RWPE1 (cell line): ENCODE measurements around the gene ANKRD39.

ENCODE experiments used
- CTCF ChIA-PET: fragments of 350-600 bp; sonication (Branson Sonifier 250); formaldehyde crosslinking; extraction: SDS; loops from one replicate; lab custom pipeline; 2021; lab: Yijun Ruan, JAX
- POLR2A ChIA-PET: fragments of 400-600 bp; formaldehyde crosslinking; extraction: SDS; loops from one replicate; lab custom pipeline; 2020; ENCODE audit warnings: antibody characterized with exemption; ENCODE audit not compliant: low non-redundant PET; lab: Yijun Ruan, JAX
- DNase-seq: peaks from one replicate; pipeline ENCODE4 v3.0.0; 2012; ENCODE audit warnings: low spot score
- H3K27ac ChIP-seq: fragments of 450-650 bp; 2 replicates; pipeline ENCODE4 v1.5.1; 2017
- CTCF ChIP-seq: fragments of 450-650 bp; conservative IDR thresholded peaks from 2 replicates; pipeline ENCODE4 v1.5.1; 2017; ENCODE audit warnings: low read depth, mild to moderate bottlenecking

The ANKRD39 gene

GRCh38 chr2:96799623-96799935, 58.2 kb downstream of the ANKRD39 start:
- DNase-seq: no peak
- H3K27ac ChIP-seq: no peak overlapping the region
- ChIA-PET CTCF (interaction anchor here (0.6 kb wide), 2 partner anchors 21 to 879 kb away, joined by 3 read pairs; no protein-coding TSS in a partner anchor), POLR2A (no interaction called here)
- TF ChIP-seq CTCF: no peak

GRCh38 chr2:96798733-96799622, 58.8 kb downstream of the ANKRD39 start:
- POLR2A ChIA-PET: no interaction called here
- DNase-seq: no peak
- no peak for TF ChIP-seq CTCF
- no peak overlapping the region for H3K27ac ChIP-seq
- CTCF ChIA-PET: no interaction called here
